NCI-H128 (cell line): ENCODE measurements around the gene TSPAN1.
A peak's percentile ranks its signal among the peaks of the same experiment; 100 is the strongest.

Experiments used
- DNase-seq: peaks from one replicate; lab custom pipeline; 2025; ENCODE audit not compliant: unreplicated experiment; lab: John Stamatoyannopoulos, UW

Gene TSPAN1

GRCh38 chr1:46186076-46186475, 11.2 kb downstream of the TSPAN1 start:
- DNase-seq: no peak

DNA sequence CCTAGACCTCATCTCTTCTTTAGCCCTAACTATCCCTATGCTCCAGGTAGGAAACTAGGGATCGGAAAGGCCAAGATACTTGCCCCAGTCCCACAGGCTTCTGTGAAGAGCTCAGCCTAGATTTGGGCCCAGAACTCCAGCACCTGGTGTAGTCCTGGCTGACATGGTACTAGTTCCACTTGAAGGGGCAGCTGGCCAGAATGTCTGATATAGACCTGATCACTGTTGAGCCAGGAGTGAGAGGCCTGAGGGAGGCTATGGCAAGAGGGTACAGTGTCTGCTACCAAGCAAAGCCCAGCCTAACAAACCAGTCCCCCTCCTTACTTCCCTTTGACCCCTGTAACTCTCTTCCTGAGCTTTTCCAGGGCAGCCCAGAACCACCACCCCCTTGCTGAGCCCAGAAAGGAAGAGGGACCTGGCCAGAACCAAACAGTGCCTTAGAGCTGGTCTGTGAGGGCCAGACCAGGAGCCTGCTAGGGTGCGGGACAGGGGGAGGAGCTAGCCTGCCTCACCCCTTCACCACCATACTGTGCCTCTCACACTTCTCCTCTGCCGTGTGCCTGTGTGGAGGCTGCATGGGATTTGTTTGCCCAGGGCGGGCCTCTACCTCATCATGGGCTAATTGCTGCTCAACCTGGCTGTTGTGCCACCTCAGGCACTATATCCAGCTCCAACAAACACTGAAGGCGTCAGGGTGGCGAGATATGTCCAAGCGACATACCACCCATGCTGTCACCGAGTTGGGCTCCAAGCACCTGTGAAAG, 12.4 kb downstream of the TSPAN1 start:
- no peak for DNase-seq

DNA sequence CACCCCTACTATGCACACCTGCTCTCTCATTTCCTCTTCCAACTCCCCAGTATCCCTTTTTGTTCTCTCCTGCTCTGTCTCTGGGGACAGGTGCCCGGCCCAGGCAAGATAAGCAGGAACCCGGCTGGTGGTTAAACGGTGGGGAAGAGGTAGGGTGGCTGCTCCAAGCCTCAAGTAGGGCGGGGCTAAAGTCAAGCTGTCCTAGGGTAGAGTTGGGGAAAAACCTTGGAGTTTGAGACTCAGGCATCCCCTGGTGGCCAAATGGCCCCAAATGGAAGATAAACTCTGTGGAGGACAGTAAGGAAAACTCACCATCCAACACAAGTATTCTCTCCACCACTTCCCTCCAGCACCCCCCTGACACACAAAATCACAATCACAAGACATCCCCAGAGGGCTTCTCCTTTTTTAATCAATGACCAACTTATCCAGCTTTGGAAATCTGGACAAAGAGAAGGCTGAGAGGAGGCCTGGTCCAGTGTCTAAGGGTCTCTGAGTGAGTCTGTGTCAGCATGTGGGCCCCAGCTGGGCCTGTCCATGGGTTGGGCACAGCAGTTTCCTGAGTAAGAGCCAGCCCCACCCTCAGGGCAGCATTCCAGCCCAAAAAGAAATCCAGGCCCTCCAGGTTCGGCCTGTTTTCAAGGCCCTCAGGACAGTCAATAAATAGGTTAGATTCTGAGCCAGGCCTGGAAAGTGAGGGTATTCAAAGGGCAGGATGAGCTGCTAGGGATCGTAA, 13.6 kb downstream of the TSPAN1 start:
- DNase-seq: no peak

- no peak for DNase-seq
Observed at GRCh38 chr1:46190539-46190938, 15.7 kb downstream of the TSPAN1 start.

- DNase-seq: no peak
Observed at GRCh38 chr1:46191033-46191701, 16.3 kb downstream of the TSPAN1 start.

- no peak for DNase-seq
Observed at GRCh38 chr1:46192171-46192570, 17.3 kb downstream of the TSPAN1 start.

DNA sequence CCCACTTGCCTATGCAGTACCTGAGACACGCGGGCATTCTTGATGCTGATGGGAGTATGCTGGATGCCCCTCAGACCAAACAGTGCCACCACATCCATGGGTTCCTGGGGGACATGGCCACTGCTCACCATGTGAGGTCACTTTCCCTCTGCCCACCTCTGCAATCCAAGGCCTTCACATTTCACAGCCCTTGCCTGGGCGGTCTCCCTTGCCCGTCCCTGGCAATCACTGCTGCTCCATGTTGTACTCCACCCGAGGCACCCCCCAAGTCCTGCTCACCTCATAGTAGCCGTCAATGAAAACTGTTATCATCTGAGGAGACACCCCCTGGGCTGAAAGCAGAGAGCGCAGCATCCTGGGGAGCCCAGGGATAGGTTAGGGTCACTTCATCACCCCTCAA, 18.4 kb downstream of the TSPAN1 start:
- no peak for DNase-seq

GRCh38 chr1:46193984-46194570, 19.2 kb downstream of the TSPAN1 start:
- DNase-seq: no peak

DNA sequence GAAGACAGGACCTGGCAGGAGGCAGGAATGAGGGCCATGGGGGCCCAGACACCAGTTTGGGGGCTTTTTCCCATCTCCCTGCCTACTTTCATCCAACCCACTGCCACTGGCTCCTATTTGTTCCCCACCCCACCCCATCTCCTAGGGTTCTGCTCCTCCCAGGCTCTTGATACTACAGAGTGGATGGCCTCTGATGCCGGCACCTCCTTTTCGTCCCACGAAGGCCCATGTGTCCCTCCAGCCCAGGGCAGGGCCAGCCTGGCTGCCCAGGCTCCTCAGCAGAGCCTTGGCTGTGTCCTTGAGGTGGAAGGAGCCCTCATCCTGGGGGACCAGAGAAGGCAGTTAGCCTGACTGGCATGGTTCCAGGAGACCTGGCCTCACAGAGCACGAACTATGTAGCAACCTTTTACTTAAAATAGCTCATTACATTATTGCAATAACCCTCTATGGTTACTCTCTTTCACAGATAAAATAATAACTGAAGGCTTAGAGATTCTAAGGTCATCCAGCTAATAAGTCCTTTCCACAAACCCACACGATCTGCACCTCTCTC, 19.8 kb downstream of the TSPAN1 start:
- no peak for DNase-seq

DNA sequence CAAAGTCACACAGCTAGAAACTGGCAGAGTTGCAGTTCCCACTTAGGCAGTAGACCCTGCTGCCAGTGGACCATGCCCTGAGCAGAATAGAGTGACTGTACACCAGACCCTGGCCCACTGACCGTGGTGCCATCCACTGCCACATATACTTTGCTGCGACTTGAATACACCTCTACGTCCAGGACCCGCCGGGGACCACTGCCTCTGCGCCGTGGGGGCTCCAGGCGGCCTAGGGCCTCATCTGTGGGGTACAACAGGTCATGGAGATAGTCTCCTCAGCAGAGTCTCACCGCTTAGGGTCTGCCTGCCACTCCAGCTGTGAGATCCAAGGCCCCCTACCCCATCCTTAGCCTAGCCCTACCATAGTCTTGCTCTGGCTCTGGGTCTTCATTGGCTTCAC, 21.7 kb downstream of the TSPAN1 start:
- no peak for DNase-seq

DNA sequence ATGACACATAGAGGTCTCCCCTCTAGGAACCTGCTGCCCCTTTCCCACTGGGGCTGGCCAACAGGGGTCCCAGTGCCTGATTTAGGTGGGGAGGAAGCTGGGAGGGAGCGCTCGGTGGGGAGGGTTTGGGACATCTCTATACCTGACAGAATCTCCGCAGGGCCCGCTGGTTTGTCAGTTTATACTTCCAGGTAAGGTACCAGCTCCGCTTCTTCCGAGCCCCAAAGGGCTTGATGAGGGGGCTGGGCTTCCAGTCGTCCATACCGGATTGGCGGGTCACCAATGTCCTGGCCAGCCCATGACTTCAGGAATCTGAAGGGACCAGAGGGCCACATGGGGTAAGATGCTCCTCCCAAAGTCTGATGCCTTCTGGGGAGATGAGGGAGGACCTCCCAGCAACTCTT, 22.7 kb downstream of the TSPAN1 start:
- no peak for DNase-seq

DNA sequence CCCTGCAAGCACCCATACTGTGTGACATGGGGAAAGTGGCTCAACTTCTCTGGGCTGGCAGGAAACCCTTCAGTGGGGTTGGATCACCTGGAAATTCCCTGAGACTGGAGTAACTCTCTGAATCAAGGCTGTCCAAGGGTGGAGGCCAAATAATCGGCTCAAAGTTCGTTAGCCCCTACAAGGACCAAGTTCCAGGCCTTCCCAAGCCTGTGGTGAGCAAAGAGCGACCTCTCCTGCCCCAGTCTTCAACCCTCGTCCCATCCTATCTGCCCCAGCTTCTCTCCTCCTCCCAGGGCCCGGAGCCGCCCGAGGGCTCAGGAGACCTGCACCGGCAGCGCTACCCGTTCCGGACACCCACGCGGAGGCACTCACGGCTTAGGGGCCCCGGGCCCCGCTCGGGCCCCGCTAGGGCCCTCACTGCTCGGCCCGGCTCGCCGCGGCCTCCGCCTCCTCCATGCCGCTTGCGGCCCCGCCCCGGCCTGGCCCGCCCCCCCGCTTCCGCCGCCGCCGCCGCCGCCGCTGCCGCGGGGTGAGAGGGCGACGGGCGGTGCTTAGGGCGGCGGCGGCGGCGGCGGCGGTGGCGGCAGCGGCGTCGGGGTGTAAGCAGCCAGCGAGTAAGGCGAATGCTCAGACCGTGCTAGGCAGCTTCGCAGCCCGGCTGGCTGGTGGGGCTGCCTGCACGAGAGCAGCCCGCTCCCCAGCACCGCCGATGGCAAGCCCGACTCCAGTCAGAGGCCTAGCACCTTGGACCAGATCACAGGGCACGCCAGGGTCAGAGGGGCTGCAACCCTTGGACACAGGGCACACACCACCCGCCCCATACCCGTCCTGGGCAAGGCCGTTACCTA, 23.3 kb downstream of the TSPAN1 start, which contains the start of gene POMGNT1:
POMGNT1 (minus strand) TSS at position 471 of the 848 bp plus-strand sequence. CDS start 613 bp downstream, outside the sequence.
- peak; percentile 21 for DNase-seq

GRCh38 chr1:46199233-46199749, 24.4 kb downstream of the TSPAN1 start:
- no peak for DNase-seq

GRCh38 chr1:46203738-46204405, 29.0 kb downstream of the TSPAN1 start:
- no peak for DNase-seq

GRCh38 chr1:46204406-46204742, 29.5 kb downstream of the TSPAN1 start:
- no peak for DNase-seq

DNA sequence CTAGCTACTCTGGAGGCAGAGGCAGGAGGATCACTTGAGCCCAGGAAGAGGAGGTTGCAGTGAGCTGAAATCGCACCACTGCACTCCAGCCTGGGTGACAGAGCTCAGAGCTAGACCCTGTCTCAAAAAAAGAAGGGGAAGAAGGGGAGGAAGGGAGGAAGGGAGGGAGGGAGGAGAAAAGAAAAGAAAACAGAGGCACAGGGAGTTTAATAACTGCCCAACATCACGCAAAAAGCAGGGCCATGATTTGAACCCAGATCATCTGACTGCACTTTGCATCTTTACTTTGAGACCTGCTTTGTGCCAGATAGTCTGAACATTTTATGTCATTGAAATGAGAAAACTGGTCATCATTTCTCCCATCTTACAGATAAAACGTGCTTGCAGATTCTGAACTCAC, 30.3 kb downstream of the TSPAN1 start:
- no peak for DNase-seq

- no peak for DNase-seq
Observed at GRCh38 chr1:46205791-46206190, 30.9 kb downstream of the TSPAN1 start.

DNA sequence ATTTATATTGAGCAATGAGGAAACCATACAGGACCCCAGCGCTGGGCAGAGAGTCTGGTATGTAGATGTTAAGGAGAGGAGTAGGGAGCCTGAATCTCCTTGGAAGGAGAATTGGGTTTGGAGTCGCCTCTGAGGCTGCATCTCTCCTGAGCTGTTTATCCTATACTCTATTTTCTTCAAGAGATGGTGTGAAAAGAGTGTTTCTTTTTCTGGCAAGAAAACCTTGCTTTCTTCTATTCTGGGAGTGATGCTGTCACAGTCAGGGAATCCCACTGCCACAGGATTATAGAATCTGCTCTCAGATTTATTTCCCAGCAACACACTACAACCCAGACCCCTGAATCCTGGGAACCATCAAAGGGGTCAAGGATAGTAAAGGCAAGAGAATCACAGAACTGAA, 31.5 kb downstream of the TSPAN1 start:
- no peak for DNase-seq

DNA sequence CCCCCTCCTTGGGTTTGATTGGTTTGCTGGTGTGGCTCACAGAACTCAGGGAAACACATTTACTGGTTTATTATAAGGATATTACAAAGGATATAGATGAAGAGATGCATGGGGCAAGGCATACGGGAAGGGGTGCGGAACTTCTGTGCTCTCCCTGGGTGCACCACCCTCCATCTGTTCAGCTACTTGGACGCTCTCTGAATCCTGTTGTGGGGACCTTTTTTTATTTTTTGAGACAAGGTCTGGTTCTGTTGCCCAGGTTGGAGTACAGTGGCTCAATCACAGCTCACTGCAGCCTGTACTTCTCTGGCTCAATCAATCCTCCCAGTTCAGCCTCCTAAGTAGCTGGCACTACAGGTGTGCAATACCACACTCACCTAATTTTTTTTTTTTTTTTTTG, 35.7 kb downstream of the TSPAN1 start:
- no peak for DNase-seq

DNA sequence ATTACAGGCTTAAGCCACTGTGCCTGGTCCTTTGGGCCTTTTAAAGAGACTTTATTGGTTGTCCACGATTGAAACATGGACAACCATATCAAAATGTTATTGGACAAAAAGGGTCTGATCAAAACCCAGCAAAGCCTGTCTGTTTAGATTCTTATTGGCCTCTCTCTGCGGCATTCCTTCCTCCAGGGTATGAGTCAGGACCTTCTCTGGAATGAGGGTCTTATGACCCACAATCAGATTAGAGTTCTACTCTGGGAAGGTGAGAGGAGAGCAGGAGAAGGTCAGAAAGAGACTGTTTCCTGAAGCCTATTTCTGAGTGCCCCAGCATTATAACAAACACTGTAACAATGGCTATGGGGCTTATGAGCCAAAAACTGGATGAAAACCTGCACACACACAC, 36.2 kb downstream of the TSPAN1 start:
- no peak for DNase-seq
